ENCODE results near the gene SF3B3.
A peak's percentile ranks its signal among the peaks of the same experiment; 100 is the strongest.

Gene SF3B3

GRCh38 chr16:70523743-70524398 lies at the start of gene SF3B3:
TSS of gene SF3B3 (plus strand) at chr16:70523816. CDS start at chr16:70526657, 2,841 bp downstream.
- DNase-seq: peak; percentile 28

GRCh38 chr16:70474320-70475053 lies 49.1 kb upstream of the SF3B3 start:
- no peak for DNase-seq

- DNase-seq: peak; percentile 1
Observed at GRCh38 chr16:70475054-70475871, 48.4 kb upstream of the SF3B3 start.

DNA sequence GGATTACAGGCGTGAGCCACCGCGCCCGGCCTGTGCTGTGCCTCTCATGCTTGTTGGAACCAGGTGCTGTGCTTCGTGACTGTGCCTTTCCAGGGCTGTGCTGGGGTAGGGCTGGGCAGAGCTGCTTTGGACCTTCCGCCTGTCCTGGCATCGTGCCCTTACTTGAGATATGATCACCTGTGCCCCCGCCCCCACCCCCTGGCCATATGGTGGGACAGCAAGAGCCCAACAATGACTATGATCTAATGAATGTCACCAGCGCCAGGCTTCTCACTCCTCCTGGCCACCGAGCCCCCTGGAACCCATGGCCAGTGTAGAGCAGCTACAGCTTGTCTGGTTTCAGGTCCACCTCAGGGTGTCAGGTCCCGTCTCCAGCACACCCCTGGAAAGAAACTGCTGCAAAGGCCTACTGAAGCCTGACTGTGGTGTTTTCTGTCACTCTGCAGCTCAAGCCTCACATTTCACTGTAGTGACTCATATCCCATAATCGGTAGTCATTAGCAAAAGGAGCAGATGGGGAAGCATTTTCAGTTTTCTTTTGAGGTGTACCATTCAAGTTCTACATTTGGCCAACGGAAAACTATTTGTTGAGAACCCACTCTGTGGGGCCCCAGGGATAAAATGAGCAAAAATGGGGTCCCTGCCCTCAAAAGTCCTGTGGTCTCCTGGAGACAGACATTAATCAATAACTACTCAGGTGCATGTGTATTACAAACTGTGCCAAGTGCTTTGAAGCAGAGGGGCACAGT lies 47.2 kb upstream of the SF3B3 start:
- DNase-seq: no peak

DNA sequence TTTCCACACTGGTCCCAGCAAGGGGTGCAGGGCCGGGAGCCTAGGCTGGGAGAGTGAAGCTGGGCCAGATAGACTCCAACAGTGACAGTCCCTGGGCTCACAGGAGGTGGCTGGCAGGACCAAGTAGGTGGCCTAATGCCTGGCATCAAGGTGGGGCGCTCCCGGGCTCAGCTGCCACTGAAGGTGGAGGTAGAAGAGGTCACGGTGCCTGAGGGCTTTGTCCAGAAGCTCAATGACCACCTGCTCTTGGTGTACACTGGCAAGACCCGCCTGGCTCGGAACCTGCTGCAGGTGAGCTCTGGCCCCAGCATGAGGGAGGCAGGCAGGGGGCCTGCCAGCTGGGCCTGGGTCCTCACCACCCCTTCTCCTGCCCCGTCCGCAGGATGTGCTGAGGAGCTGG lies 45.4 kb upstream of the SF3B3 start:
- no peak for DNase-seq

GRCh38 chr16:70478912-70479341 lies 44.7 kb upstream of the SF3B3 start:
- no peak for DNase-seq

- peak; percentile 62 for DNase-seq
Observed at GRCh38 chr16:70480127-70481105, 43.2 kb upstream of the SF3B3 start.

DNA sequence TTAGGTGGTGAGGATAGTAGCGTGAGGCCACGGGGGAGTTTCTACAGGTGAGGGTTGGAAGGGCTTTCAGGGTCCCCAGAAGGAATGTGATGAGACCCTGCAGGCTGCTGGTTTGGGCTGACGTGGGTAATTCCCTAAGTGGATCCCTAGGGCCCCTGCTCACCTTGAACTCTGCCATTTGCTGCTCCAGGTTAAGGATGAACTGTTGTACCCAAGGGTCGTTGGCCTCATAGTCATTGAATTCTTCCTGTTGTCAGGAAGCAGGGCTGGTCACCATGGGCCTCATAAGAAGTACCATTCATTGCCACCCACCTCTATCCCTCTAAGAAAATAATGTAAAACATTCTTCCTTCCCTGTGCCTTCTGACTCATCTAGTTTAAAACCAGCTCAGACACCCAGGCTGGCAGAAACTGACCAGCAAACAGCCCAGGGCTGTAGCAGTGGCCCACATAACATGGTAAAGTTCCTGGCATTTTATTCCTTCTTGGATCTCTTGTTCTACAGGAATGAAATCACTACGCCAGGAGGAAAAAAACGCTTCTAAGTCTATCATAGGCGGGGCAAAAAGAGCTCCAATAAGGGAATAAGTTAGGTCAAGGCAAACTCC lies 41.6 kb upstream of the SF3B3 start:
- no peak for DNase-seq

- DNase-seq: no peak
Observed at GRCh38 chr16:70482624-70483023, 41.0 kb upstream of the SF3B3 start.

- no peak for DNase-seq
Observed at GRCh38 chr16:70483426-70483825, 40.2 kb upstream of the SF3B3 start.

- DNase-seq: no peak
Observed at GRCh38 chr16:70484867-70485266, 38.7 kb upstream of the SF3B3 start.

- no peak for DNase-seq
Observed at GRCh38 chr16:70490261-70490660, 33.4 kb upstream of the SF3B3 start.

DNA sequence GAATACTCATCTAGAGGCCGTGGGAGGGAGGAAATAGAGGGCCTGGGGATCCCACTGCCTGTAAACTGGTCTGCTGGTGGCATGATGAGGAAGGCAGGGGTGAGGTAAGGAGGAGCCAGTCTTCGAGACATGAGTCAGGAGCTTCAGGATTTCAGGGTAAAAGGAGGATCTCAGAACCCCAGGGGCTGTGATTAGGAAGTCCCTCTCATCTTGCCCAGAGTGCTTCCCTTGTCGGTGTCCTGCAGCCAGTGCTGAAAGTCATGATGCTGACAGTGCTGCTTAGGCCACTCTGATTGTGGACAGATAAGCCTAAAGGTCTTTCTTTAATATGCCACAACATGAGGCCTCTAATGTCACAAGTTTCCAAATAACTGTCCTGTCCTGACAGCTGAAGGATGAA lies 29.8 kb upstream of the SF3B3 start:
- no peak for DNase-seq

GRCh38 chr16:70494202-70494770 lies 29.3 kb upstream of the SF3B3 start:
- DNase-seq: no peak

GRCh38 chr16:70494777-70495176 lies 28.8 kb upstream of the SF3B3 start:
- no peak for DNase-seq

DNA sequence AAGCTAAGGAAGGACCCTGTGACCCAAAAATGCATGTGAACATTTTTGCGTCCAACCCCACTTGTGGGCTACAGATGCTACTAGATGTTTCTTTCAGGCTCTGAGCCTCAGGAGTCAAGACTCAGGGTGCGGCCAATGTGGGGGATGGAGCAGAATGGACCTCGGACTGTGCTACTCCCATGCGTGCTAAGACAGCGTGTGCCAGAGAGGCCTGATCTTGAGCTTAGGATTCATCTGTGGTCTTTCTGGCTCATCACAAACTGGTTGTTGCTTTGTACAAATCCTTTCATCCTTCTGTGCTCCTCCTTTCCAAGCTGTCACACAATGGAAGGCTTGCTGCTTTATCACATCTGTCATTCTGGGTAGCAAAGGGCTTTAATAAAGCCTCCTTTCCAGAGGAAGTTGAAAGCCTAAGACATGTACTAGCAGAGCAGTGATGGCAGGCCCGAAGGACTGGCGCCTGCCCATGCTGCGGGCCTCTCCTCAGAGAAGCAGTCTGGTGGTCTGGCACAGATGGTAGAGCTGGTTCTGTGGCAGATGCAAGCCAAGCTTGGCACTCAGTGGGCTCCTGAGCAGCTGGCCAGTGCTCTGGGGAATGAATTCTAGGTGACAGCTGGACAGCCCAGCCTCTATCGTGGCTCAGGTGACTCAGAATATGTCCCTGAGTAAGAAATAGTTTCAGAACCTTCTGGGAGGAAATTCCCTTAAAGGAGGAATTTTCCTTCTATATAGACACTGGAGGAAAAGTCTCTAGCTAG lies 28.0 kb upstream of the SF3B3 start:
- DNase-seq: no peak

- no peak for DNase-seq
Observed at GRCh38 chr16:70496513-70496912, 27.1 kb upstream of the SF3B3 start.

DNA sequence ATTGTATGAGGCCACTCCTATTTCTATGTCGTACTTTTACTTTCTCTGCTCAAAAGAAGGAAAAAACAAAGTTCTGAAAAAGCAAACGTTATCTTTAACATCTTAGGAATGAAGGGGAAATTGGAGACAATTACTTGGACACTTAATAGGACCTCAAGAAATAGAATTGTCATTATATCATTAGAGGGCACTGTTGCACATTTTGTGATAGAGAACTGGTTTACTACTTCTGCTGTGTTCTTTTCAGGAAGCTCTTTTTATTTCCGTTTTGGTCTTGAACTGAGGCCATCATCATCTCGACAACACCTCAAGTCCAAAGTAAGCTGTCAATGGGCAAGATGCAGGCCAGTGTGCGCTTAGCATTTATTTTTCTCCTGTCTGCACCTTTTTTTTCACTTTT lies 14.9 kb upstream of the SF3B3 start:
- DNase-seq: no peak

DNA sequence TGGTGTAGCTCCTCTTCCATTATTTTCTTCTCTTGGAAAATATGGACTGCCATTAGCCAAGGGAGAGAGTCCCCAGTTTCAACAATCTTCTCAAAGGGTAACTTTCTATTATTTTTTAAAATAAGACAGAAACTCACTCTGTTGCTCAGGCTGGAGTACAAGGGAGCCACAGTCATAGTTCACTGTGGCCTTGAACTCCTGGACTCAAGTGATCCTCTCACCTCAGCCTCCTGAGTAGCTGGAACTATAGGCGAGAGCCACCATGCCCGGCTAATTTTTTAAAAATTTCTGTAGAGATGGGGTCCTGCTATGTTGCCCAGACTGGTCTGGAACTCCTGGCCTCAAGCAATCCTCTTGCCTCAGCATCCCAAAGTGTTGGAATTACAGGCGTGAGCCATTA lies 13.4 kb upstream of the SF3B3 start:
- DNase-seq: no peak

DNA sequence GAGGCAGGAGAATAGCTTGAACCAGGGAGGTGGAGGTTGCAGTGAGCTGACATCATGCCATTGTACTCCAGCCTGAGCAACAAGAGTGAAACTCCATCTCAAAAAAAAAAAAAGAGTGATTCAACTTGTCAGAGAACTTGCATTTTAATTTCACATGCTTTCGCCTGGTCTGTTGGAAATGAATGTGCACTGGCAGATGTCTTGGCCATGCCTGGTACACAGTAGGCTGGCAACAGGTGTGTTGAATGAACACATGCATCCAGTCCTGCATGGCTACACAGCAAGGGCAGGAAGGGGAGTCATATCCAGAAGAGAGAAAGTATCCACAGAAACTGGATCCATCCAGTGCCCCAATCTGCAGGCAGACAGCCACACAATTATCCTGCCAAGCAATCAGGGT lies 11.8 kb upstream of the SF3B3 start:
- DNase-seq: no peak

Measured in DMS79 treated with DMSO at 0.1 percent for 48 hours (cell line).